K562 (cell line): ENCODE measurements around the gene MAP3K6. TPM values are rescaled to one million over a fixed set of nuclear protein-coding genes. Genes with fewer than 3 reads are reported as not detected.

Experiments used
- GATA2 ChIP-seq: sonication (generic); formaldehyde crosslinking; IDR thresholded peaks from 2 replicates; pipeline ENCODE4 v1.4.0; 2020; ENCODE audit warnings: mild to moderate bottlenecking, missing genetic modification reagents
- KAT7 ChIP-seq: sonication (generic); formaldehyde crosslinking; IDR thresholded peaks from 2 replicates; pipeline ENCODE4 v1.8.0; 2022; ENCODE audit warnings: missing genetic modification reagents, mild to moderate bottlenecking, borderline replicate concordance
- MEIS2 ChIP-seq: fragments of 450-650 bp; IDR thresholded peaks from 2 replicates; pipeline ENCODE4 v1.6.1; 2014; ENCODE audit warnings: mild to moderate bottlenecking; ENCODE audit not compliant: partially characterized antibody
- NR2C2 ChIP-seq, 2 experiments: fragments of 200-800 bp in 1 of 2; sonication (Bioruptor generic) in 1 of 2; sonication (generic) in 1 of 2; formaldehyde crosslinking in 1 of 2; IDR thresholded peaks; 2 replicates each; pipeline versions ENCODE4 v1.6.1 to v1.8.0; 2016 to 2022; ENCODE audit warnings: mild to moderate bottlenecking in 1 of 2, missing compliant biosample characterization in 1 of 2, missing genetic modification characterization in 1 of 2, missing genetic modification reagents in 1 of 2
- REST ChIP-seq, 2 experiments: fragments of 450-650 bp; formaldehyde crosslinking in 1 of 2; IDR thresholded peaks; 2 replicates each; pipeline versions ENCODE4 v1.4.0 to v1.6.1; 2014 to 2020; ENCODE audit warnings: mild to moderate bottlenecking in 2 of 2, borderline replicate concordance in 1 of 2, low read depth in 1 of 2
- SIRT6 ChIP-seq: IDR thresholded peaks from one replicate; pipeline ENCODE4 v1.6.1; 2012; ENCODE audit warnings: low read depth, mild to moderate bottlenecking, control low read depth, inconsistent platforms, low read length, moderate library complexity
- TAF1 ChIP-seq: IDR thresholded peaks from 2 replicates; pipeline ENCODE4 v1.6.1; 2011; ENCODE audit warnings: mild to moderate bottlenecking, low read length, moderate library complexity; ENCODE audit not compliant: insufficient read depth, control insufficient read depth, severe bottlenecking; ENCODE audit errors: extremely low read depth
- TEAD2 ChIP-seq: fragments of 450-650 bp; IDR thresholded peaks from 2 replicates; pipeline ENCODE4 v1.6.1; 2016; ENCODE audit warnings: missing genetic modification characterization, control low read depth, missing compliant biosample characterization
- ZBED1 ChIP-seq: IDR thresholded peaks from 2 replicates; pipeline ENCODE4 v1.6.1; 2014
- ZNF707 ChIP-seq: fragments of 250-450 bp; sonication (Bioruptor Pico); conservative IDR thresholded peaks from 2 replicates; pipeline ENCODE4 v1.8.0; 2022; ENCODE audit warnings: inconsistent platforms, mild to moderate bottlenecking, moderate library complexity
- ZNF76 ChIP-seq: fragments of 250-450 bp; sonication (Bioruptor Pico); IDR thresholded peaks from 2 replicates; pipeline ENCODE4 v1.4.0; 2020; ENCODE audit warnings: mild to moderate bottlenecking, moderate library complexity, borderline replicate concordance
- polyA plus RNA-seq, 8 experiments: library from polyadenylated mRNA; depleted of rRNA in 4 of 8; stranded (reverse) in 5 of 8; unstranded in 3 of 8; fragments of >200 nt; fragmentation: Nextera tagmentation in 2 of 8; fragmentation: Illumina TruSeq in 1 of 8; extraction: Ambion mirVana in 2 of 8; extraction: Trizol in 1 of 8; gene quantifications; 2 replicates each; pipeline versions ENCODE4 v1.2.1 to v1.2.3, GENCODE V29; 2011 to 2014; ENCODE audit warnings: inconsistent platforms in 1 of 8, missing spikeins in 1 of 8
- total RNA-seq, 7 experiments: library from RNA; depleted of rRNA in 6 of 7; stranded (reverse); fragments of >200 nt in 6 of 7; fragmentation: Illumina TruSeq in 2 of 7; extraction: Trizol in 2 of 7; gene quantifications; 2 replicates each; pipeline versions ENCODE4 v1.2.1 to v1.2.3, GENCODE V29; 2011 to 2021; ENCODE audit warnings: low replicate concordance in 1 of 7
- TF ChIP-seq, protein P1 (sequence below), 2 experiments: IDR thresholded peaks; 2 replicates each; pipeline ENCODE4 v1.6.1; 2012; ENCODE audit warnings: improper control_type of control experiment in 2 of 2, low read depth in 2 of 2, low read length in 2 of 2, borderline replicate concordance in 1 of 2
- TF ChIP-seq, protein P2 (sequence below): sonication (generic); formaldehyde crosslinking; IDR thresholded peaks from 2 replicates; pipeline ENCODE4 v1.8.0; 2022; ENCODE audit warnings: mild to moderate bottlenecking, low read depth, missing genetic modification reagents
- TF ChIP-seq, protein P3 (sequence below): fragments of 450-650 bp; formaldehyde crosslinking; IDR thresholded peaks from 2 replicates; pipeline ENCODE4 v1.4.0; 2020; ENCODE audit warnings: mild to moderate bottlenecking, moderate library complexity

The MAP3K6 gene
- total and polyA plus RNA-seq, 9 of the 15 experiments (the other 6 are each of a cell fraction or from before 2014, with no cell fraction given): 0.99 to 21.9 (median 7.0) TPM

DNA sequence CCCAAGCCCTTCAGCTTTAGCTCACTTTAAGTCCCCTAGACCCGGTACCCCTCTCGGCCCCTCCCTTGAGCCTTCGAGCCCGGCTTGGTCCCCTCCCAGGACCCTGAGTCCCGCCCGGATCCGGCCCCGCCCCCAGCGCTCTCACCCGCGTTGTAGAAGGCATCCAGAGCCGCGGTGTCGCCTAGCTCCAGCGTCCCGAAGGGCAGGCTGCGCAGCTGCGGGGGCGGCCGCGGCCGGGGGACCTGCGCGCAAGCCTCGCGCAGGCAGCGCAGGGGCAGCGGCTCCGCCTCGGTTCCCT is 699 bp downstream of the MAP3K6 start (continued):
- TF ChIP-seq ZNF707 (CRISPR knock-in tag) (no peak), REST (IDR thresholded peaks at IDR 0.05; ENCODE audit: borderline replicate concordance) (no peak), REST (CRISPR knock-in tag; IDR thresholded peaks at IDR 0.05; ENCODE audit: low read depth) (no peak), TAF1 (peak; percentile 49), MEIS2 (peak; percentile 56), TEAD2 (tag) (no peak), GATA2 (CRISPR knock-in tag) (no peak), SIRT6 (no peak), ZBED1 (0 out of 2 replicates have a peak, but pooled peaks have one; percentile 4), ZNF76 (CRISPR knock-in tag) (0 out of 2 replicates have a peak, but pooled peaks have one; percentile 28), NR2C2 (CRISPR knock-in tag; IDR thresholded peaks at IDR 0.05) (no peak), NR2C2 (tag; IDR thresholded peaks at IDR 0.05) (no peak), KAT7 (CRISPR knock-in tag) (0 out of 2 replicates have a peak, but pooled peaks have one; percentile 26)
- TF ChIP-seq, protein P1, sequence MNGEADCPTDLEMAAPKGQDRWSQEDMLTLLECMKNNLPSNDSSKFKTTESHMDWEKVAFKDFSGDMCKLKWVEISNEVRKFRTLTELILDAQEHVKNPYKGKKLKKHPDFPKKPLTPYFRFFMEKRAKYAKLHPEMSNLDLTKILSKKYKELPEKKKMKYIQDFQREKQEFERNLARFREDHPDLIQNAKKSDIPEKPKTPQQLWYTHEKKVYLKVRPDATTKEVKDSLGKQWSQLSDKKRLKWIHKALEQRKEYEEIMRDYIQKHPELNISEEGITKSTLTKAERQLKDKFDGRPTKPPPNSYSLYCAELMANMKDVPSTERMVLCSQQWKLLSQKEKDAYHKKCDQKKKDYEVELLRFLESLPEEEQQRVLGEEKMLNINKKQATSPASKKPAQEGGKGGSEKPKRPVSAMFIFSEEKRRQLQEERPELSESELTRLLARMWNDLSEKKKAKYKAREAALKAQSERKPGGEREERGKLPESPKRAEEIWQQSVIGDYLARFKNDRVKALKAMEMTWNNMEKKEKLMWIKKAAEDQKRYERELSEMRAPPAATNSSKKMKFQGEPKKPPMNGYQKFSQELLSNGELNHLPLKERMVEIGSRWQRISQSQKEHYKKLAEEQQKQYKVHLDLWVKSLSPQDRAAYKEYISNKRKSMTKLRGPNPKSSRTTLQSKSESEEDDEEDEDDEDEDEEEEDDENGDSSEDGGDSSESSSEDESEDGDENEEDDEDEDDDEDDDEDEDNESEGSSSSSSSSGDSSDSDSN (IDR thresholded peaks at IDR 0.05; ENCODE audit: borderline replicate concordance in 1 of 2, low read depth in 2 of 2, low read length in 2 of 2): peak; percentile 72 to 87; a peak in 3 of 4 replicates
- TF ChIP-seq, protein P2, sequence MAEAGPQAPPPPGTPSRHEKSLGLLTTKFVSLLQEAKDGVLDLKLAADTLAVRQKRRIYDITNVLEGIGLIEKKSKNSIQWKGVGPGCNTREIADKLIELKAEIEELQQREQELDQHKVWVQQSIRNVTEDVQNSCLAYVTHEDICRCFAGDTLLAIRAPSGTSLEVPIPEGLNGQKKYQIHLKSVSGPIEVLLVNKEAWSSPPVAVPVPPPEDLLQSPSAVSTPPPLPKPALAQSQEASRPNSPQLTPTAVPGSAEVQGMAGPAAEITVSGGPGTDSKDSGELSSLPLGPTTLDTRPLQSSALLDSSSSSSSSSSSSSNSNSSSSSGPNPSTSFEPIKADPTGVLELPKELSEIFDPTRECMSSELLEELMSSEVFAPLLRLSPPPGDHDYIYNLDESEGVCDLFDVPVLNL: no peak
- TF ChIP-seq, protein P3, sequence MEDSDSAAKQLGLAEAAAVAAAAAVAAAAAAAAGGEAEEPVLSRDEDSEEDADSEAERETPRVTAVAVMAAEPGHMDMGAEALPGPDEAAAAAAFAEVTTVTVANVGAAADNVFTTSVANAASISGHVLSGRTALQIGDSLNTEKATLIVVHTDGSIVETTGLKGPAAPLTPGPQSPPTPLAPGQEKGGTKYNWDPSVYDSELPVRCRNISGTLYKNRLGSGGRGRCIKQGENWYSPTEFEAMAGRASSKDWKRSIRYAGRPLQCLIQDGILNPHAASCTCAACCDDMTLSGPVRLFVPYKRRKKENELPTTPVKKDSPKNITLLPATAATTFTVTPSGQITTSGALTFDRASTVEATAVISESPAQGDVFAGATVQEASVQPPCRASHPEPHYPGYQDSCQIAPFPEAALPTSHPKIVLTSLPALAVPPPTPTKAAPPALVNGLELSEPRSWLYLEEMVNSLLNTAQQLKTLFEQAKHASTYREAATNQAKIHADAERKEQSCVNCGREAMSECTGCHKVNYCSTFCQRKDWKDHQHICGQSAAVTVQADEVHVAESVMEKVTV (CRISPR knock-in tag): no peak
